ENCODE measurements around the gene AGTRAP. TPM values are rescaled to one million over a fixed set of nuclear protein-coding genes. Genes with fewer than 3 reads are reported as not detected.

Gene AGTRAP
- total and polyA plus RNA-seq, 9 of the 15 experiments (the other 6 are each of a cell fraction or from before 2014, with no cell fraction given), result 26.8 to 105 (median 57.5) TPM

- Histone ChIP-seq H3K9me3 (replicated peaks; ENCODE audit: control insufficient read depth, insufficient read depth, low read depth, low read length) (no peaks in the 10 kb centered on the region), H3K27ac (ENCODE audit: extremely low read depth, low read depth, low read length) (peak overlapping the region; percentile 100), H3K27me3 (ENCODE audit: control insufficient read depth in 2 of 2, insufficient read depth in 2 of 2, low read length in 2 of 2) (no peaks in the 10 kb centered on the region), H3K4me2 (ENCODE audit: insufficient read depth, low read length) (peak overlapping the region; percentile 62), H3K9me1 (ENCODE audit: control insufficient read depth, insufficient read depth, low read length) (no peaks in the 10 kb centered on the region), H3K9ac (ENCODE audit: insufficient read depth in 1 of 2, low read depth in 2 of 2, low read length in 2 of 2) (peak overlapping the region; percentile 80 to 88; a peak in 3 of 4 replicates), H2AFZ (ENCODE audit: low read depth, low read length) (no peak overlapping the region), H3K4me1 (replicated peaks in 1 of 2; ENCODE audit: control insufficient read depth in 2 of 2, insufficient read depth in 2 of 2, low read length in 2 of 2) (peaks cover 69 to 77% of the 10 kb centered on the region in 2 experiments), H3K4me3 (no peak overlapping the region), H3K36me3 (ENCODE audit: control insufficient read depth, insufficient read depth, low read length) (peaks cover 60% of the 10 kb centered on the region), H3K79me2 (ENCODE audit: control insufficient read depth, insufficient read depth, low read length) (peaks cover 78% of the 10 kb centered on the region), H4K20me1 (replicated peaks; ENCODE audit: control insufficient read depth, insufficient read depth, low read length) (0 out of 2 replicates have a peak, but pooled peaks cover 5% of the 10 kb centered on the region)
- no peak for DNase-seq (ENCODE audit: extremely low read depth in 1 of 4, low spot score in 3 of 4)
- ATAC-seq, result no peak
- CTCF ChIA-PET (ENCODE audit: low intra/inter-chr PET ratio), result interaction anchor here (0.6 to 0.9 kb wide), 2 partner anchors 150 to 459 kb away, joined by 3 read pairs; no protein-coding TSS in a partner anchor
- FAIRE-seq, result no peak
- in situ Hi-C loops (cut with MboI) (no loop called here), intact Hi-C loops (cut with micrococcal nuclease) (loop anchor here (5.0 kb wide), 1 partner anchor 62 kb away; the partner anchor contains the start of gene AGTRAP)
- no TSS peak for BruUV-seq (replicated peaks)
- WGBS (ENCODE audit: insufficient coverage, low coverage, missing lambda C conversion rate), result 77% methylated on average over 5 of the region's 5 CpGs
- POLR2A ChIA-PET, result interaction anchor here (0.6 to 10.5 kb wide), 3 partner anchors 8 to 596 kb away, joined by 3 to 107 read pairs (median 25); partner anchors contain the start of gene CLCN6
- 0 out of 2 replicates have a peak, but pooled peaks have one; percentile 65 for TF ChIP-seq ZNF717 (CRISPR knock-in tag; IDR thresholded peaks at IDR 0.05)
- no peak for TF ChIP-seq ZFX (CRISPR knock-in tag; IDR thresholded peaks at IDR 0.05)
- TF ChIP-seq CREBBP (IDR thresholded peaks at IDR 0.05; ENCODE audit: low read depth, low read length), result no peak
- 0 out of 2 replicates have a peak, but pooled peaks have one; percentile 7 for TF ChIP-seq CREB5 (CRISPR knock-in tag; IDR thresholded peaks at IDR 0.05)
- no peak for TF ChIP-seq ZNF76 (CRISPR knock-in tag; IDR thresholded peaks at IDR 0.05; ENCODE audit: borderline replicate concordance)
- TF ChIP-seq, protein P1, sequence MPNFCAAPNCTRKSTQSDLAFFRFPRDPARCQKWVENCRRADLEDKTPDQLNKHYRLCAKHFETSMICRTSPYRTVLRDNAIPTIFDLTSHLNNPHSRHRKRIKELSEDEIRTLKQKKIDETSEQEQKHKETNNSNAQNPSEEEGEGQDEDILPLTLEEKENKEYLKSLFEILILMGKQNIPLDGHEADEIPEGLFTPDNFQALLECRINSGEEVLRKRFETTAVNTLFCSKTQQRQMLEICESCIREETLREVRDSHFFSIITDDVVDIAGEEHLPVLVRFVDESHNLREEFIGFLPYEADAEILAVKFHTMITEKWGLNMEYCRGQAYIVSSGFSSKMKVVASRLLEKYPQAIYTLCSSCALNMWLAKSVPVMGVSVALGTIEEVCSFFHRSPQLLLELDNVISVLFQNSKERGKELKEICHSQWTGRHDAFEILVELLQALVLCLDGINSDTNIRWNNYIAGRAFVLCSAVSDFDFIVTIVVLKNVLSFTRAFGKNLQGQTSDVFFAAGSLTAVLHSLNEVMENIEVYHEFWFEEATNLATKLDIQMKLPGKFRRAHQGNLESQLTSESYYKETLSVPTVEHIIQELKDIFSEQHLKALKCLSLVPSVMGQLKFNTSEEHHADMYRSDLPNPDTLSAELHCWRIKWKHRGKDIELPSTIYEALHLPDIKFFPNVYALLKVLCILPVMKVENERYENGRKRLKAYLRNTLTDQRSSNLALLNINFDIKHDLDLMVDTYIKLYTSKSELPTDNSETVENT (CRISPR knock-in tag; IDR thresholded peaks at IDR 0.05), result 0 out of 2 replicates have a peak, but pooled peaks have one; percentile 34
- no peak for TF ChIP-seq HDAC2 (IDR thresholded peaks at IDR 0.05)
- peak; percentile 8; the same call in 1 of the 2 replicates for TF ChIP-seq BACH1 (tag; IDR thresholded peaks at IDR 0.05)
- TF ChIP-seq WHSC1 (IDR thresholded peaks at IDR 0.05; ENCODE audit: low read length), result peak; percentile 44
- peak; percentile 33 for TF ChIP-seq CHD1 (IDR thresholded peaks at IDR 0.05; ENCODE audit: low read length)
- TF ChIP-seq ZNF707 (CRISPR knock-in tag; conservative IDR thresholded peaks at IDR 0.05), result no peak
- no peak for TF ChIP-seq ZBED1 (IDR thresholded peaks at IDR 0.05)
- peak; percentile 10 for TF ChIP-seq RBBP5 (IDR thresholded peaks at IDR 0.05; ENCODE audit: borderline replicate concordance, insufficient read depth, low read length, poor library complexity, severe bottlenecking)
- TF ChIP-seq ZNF584 (CRISPR knock-in tag; IDR thresholded peaks at IDR 0.05; ENCODE audit: low read depth), result 0 out of 2 replicates have a peak, but pooled peaks have one; percentile 13
- no peak for TF ChIP-seq CBFA2T3 (IDR thresholded peaks at IDR 0.05)
- peak; percentile 21; the same call in 1 of the 2 replicates for TF ChIP-seq ZNF77 (CRISPR knock-in tag; IDR thresholded peaks at IDR 0.05)
- TF ChIP-seq ZBTB17 (CRISPR knock-in tag; IDR thresholded peaks at IDR 0.05), result no peak
Measured at GRCh38 chr1:11799099-11799498, 63.2 kb downstream of the AGTRAP start.
